CD4-positive, CD25-positive, alpha-beta regulatory T cell (primary cell): Measurements from ENCODE around the gene FKBP5. TPM values are rescaled to one million over a fixed set of nuclear protein-coding genes. Genes with fewer than 3 reads are reported as not detected.

Experiments
- ATAC-seq, 2 donors: fragments of 150-1000 bp; cut with Tn5 transposase; one replicate each; pipeline ENCODE4 v1.10.0; 2021; ENCODE audit warnings: low read depth in 2 of 2, moderate number of reproducible peaks in 2 of 2, moderate library complexity in 1 of 2
- DNase-seq, 3 donors: peaks; one replicate each; pipeline versions ENCODE4 v3.0.0 to v3.0.0-alpha.2; 2012 to 2022; ENCODE audit warnings: mixed read lengths in 1 of 3
- H3K27ac ChIP-seq: one replicate; pipeline ENCODE4 v1.7.0; 2013; ENCODE audit warnings: mild to moderate bottlenecking, low read length; ENCODE audit not compliant: insufficient read depth, poor library complexity, severe bottlenecking
- H3K27me3 ChIP-seq: one replicate; pipeline ENCODE4 v1.7.0; 2013; ENCODE audit warnings: low read length; ENCODE audit not compliant: control insufficient read depth, insufficient read depth
- H3K36me3 ChIP-seq: one replicate; pipeline ENCODE4 v1.7.0; 2013; ENCODE audit warnings: mild to moderate bottlenecking, low read length, moderate library complexity; ENCODE audit not compliant: control insufficient read depth, insufficient read depth
- H3K4me1 ChIP-seq: 2 replicates; pipeline ENCODE4 v1.7.0; 2013; ENCODE audit warnings: mild to moderate bottlenecking, low read length; ENCODE audit not compliant: insufficient read depth, control insufficient read depth, poor library complexity, severe bottlenecking
- H3K4me3 ChIP-seq: one replicate; pipeline ENCODE4 v1.7.0; 2013; ENCODE audit warnings: low read depth, mild to moderate bottlenecking, low read length, moderate library complexity
- H3K9me3 ChIP-seq, 2 experiments: 1 replicate in 1 of 2; 2 replicates in 1 of 2; pipeline ENCODE4 v1.7.0; 2013; ENCODE audit warnings: low read length in 2 of 2, mild to moderate bottlenecking in 1 of 2, moderate library complexity in 1 of 2; ENCODE audit not compliant: control insufficient read depth in 2 of 2
- H3K27ac Mint-ChIP-seq, 3 donors: one replicate each; pipeline ENCODE4 v1.8.0; 2020 to 2022; ENCODE audit warnings: mild to moderate bottlenecking in 3 of 3, mixed read lengths in 3 of 3, moderate library complexity in 2 of 3
- H3K27me3 Mint-ChIP-seq: one replicate; pipeline ENCODE4 v1.8.0; 2022; ENCODE audit warnings: mild to moderate bottlenecking, mixed read lengths
- H3K36me3 Mint-ChIP-seq: one replicate; pipeline ENCODE4 v1.8.0; 2020; ENCODE audit warnings: mixed read lengths
- H3K4me1 Mint-ChIP-seq, 4 donors: one replicate each; pipeline ENCODE4 v1.8.0; 2020 to 2022; ENCODE audit warnings: mixed read lengths in 4 of 4, mild to moderate bottlenecking in 1 of 4
- H3K4me3 Mint-ChIP-seq, 4 donors: one replicate each; pipeline ENCODE4 v1.8.0; 2020 to 2022; ENCODE audit warnings: mild to moderate bottlenecking in 4 of 4, mixed read lengths in 4 of 4, moderate library complexity in 3 of 4
- H3K9me3 Mint-ChIP-seq, 7 donors: one replicate each; pipeline ENCODE4 v1.8.0; 2020 to 2022; ENCODE audit warnings: mixed read lengths in 7 of 7, mild to moderate bottlenecking in 3 of 7, moderate library complexity in 2 of 7
- polyA plus RNA-seq, 4 donors: library from polyadenylated mRNA; unstranded; fragments of 300-500 nt; fragmentation: Illumina TruSeq; gene quantifications; one replicate each; pipeline ENCODE4 v1.2.3, GENCODE V29; 2021
- total RNA-seq: library from RNA; stranded (reverse); gene quantifications from one replicate; pipeline ENCODE4 v1.2.3, GENCODE V29; 2022

Gene FKBP5
- total and polyA plus RNA-seq, 5 donors from 2014 or later = 27.5 to 157 (median 71.0) TPM

GRCh38 chr6:35638679-35639078, 50.0 kb downstream of the FKBP5 start:
- H3K4me1 Mint-ChIP-seq = peaks cover 31 to 72% (median 48%) of the 10 kb centered on the region in 4 donors
- no peak for ATAC-seq
- H3K36me3 Mint-ChIP-seq = peaks cover 36% of the 10 kb centered on the region
- DNase-seq = no peak
- no peaks in the 10 kb centered on the region for H3K9me3 ChIP-seq
- peak overlapping the region in 1 of 4 donors; percentile 76 for H3K4me3 Mint-ChIP-seq
- no peaks in the 10 kb centered on the region for H3K27me3 Mint-ChIP-seq
- H3K9me3 Mint-ChIP-seq = no peaks in the 10 kb centered on the region
- peaks cover 43% of the 10 kb centered on the region for H3K36me3 ChIP-seq
- no peak overlapping the region for H3K27ac ChIP-seq
- peaks cover 22% of the 10 kb centered on the region for H3K4me1 ChIP-seq
- H3K27ac Mint-ChIP-seq = peak overlapping the region in 2 of 3 donors; percentile 42 to 76
- no peaks in the 10 kb centered on the region for H3K27me3 ChIP-seq
- H3K4me3 ChIP-seq = no peak overlapping the region

- Histone ChIP-seq H3K27me3 (no peaks in the 10 kb centered on the region), H3K36me3 (peaks cover 46% of the 10 kb centered on the region), H3K4me1 (peaks cover 22% of the 10 kb centered on the region), H3K27ac (no peak overlapping the region), H3K9me3 (no peaks in the 10 kb centered on the region), H3K4me3 (no peak overlapping the region)
- Mint-ChIP-seq H3K4me1 (peaks cover 33 to 66% (median 45%) of the 10 kb centered on the region in 4 donors), H3K27me3 (no peaks in the 10 kb centered on the region), H3K36me3 (peaks cover 32% of the 10 kb centered on the region), H3K27ac (peak overlapping the region; percentile 15 to 74 (median 38)), H3K4me3 (peak overlapping the region in 1 of 4 donors; percentile 12), H3K9me3 (no peaks in the 10 kb centered on the region)
- ATAC-seq = no peak
- peak in 1 of 3 donors; percentile 64 for DNase-seq
Measured at GRCh38 chr6:35637911-35638310, 50.8 kb downstream of the FKBP5 start.

- H3K9me3 Mint-ChIP-seq = no peaks in the 10 kb centered on the region
- H3K27ac Mint-ChIP-seq = peak overlapping the region; percentile 56 to 85 (median 82)
- H3K9me3 ChIP-seq = no peaks in the 10 kb centered on the region
- H3K36me3 Mint-ChIP-seq = peaks cover 35% of the 10 kb centered on the region
- peak overlapping the region; percentile 5 for H3K27ac ChIP-seq
- H3K27me3 Mint-ChIP-seq = no peaks in the 10 kb centered on the region
- H3K4me3 ChIP-seq = peak overlapping the region; percentile 27
- no peaks in the 10 kb centered on the region for H3K27me3 ChIP-seq
- ATAC-seq (peak; percentile 40 to 43), DNase-seq (peak in 1 of 3 donors; percentile 79)
- H3K4me3 Mint-ChIP-seq = peak overlapping the region in 3 of 4 donors; percentile 24 to 59 (median 41)
- peaks cover 41% of the 10 kb centered on the region for H3K36me3 ChIP-seq
- peaks cover 31 to 65% (median 42%) of the 10 kb centered on the region in 4 donors for H3K4me1 Mint-ChIP-seq
- H3K4me1 ChIP-seq = peaks cover 22% of the 10 kb centered on the region
Measured at GRCh38 chr6:35635601-35636597, 52.8 kb downstream of the FKBP5 start.

- Mint-ChIP-seq H3K4me3 (peak overlapping the region in 2 of 4 donors; percentile 19 to 56), H3K36me3 (peaks cover 37% of the 10 kb centered on the region), H3K27ac (peak overlapping the region in 2 of 3 donors; percentile 59 to 65), H3K9me3 (no peaks in the 10 kb centered on the region), H3K4me1 (peaks cover 28 to 61% (median 38%) of the 10 kb centered on the region in 4 donors), H3K27me3 (no peaks in the 10 kb centered on the region)
- peaks cover 36% of the 10 kb centered on the region for H3K36me3 ChIP-seq
- H3K27ac ChIP-seq = no peak overlapping the region
- ATAC-seq (no peak), DNase-seq (no peak)
- H3K27me3 ChIP-seq = no peaks in the 10 kb centered on the region
- peaks cover 22% of the 10 kb centered on the region for H3K4me1 ChIP-seq
- H3K4me3 ChIP-seq = no peak overlapping the region
- H3K9me3 ChIP-seq = no peaks in the 10 kb centered on the region
Measured at GRCh38 chr6:35634316-35634715, 54.4 kb downstream of the FKBP5 start.

GRCh38 chr6:35633579-35634089, 55.1 kb downstream of the FKBP5 start:
- Mint-ChIP-seq H3K27me3 (no peaks in the 10 kb centered on the region), H3K36me3 (peaks cover 36% of the 10 kb centered on the region), H3K27ac (peak overlapping the region in 1 of 3 donors; percentile 65), H3K9me3 (no peaks in the 10 kb centered on the region), H3K4me1 (peaks cover 27 to 58% (median 36%) of the 10 kb centered on the region in 4 donors), H3K4me3 (peak overlapping the region in 1 of 4 donors; percentile 19)
- DNase-seq (peak in 1 of 3 donors; percentile 39), ATAC-seq (no peak)
- Histone ChIP-seq H3K27me3 (no peaks in the 10 kb centered on the region), H3K9me3 (no peaks in the 10 kb centered on the region), H3K4me3 (no peak overlapping the region), H3K4me1 (peaks cover 20% of the 10 kb centered on the region), H3K36me3 (peaks cover 34% of the 10 kb centered on the region), H3K27ac (no peak overlapping the region)

GRCh38 chr6:35629876-35630378, 58.8 kb downstream of the FKBP5 start:
- H3K36me3 Mint-ChIP-seq = peaks cover 30% of the 10 kb centered on the region
- Histone ChIP-seq H3K9me3 (no peaks in the 10 kb centered on the region), H3K36me3 (peaks cover 22% of the 10 kb centered on the region), H3K4me3 (no peak overlapping the region), H3K4me1 (peaks cover 7% of the 10 kb centered on the region), H3K27me3 (no peaks in the 10 kb centered on the region), H3K27ac (no peak overlapping the region)
- ATAC-seq = no peak
- peak overlapping the region in 1 of 3 donors; percentile 70 for H3K27ac Mint-ChIP-seq
- no peaks in the 10 kb centered on the region for H3K9me3 Mint-ChIP-seq
- H3K27me3 Mint-ChIP-seq = no peaks in the 10 kb centered on the region
- no peak overlapping the region for H3K4me3 Mint-ChIP-seq
- DNase-seq = no peak
- H3K4me1 Mint-ChIP-seq = peaks cover 10 to 29% (median 14%) of the 10 kb centered on the region in 4 donors

- Histone ChIP-seq H3K27ac (no peak overlapping the region), H3K9me3 (no peaks in the 10 kb centered on the region), H3K36me3 (peaks cover 28% of the 10 kb centered on the region), H3K27me3 (no peaks in the 10 kb centered on the region), H3K4me3 (no peak overlapping the region), H3K4me1 (peaks cover 7% of the 10 kb centered on the region)
- Mint-ChIP-seq H3K4me1 (peaks cover 6 to 39% (median 23%) of the 10 kb centered on the region in 4 donors), H3K27ac (peak overlapping the region in 2 of 3 donors; percentile 24 to 79), H3K36me3 (peaks cover 25% of the 10 kb centered on the region), H3K27me3 (no peaks in the 10 kb centered on the region), H3K4me3 (no peak overlapping the region), H3K9me3 (no peaks in the 10 kb centered on the region)
- no peak for DNase-seq
- ATAC-seq = no peak
Measured at GRCh38 chr6:35626401-35626800, 62.3 kb downstream of the FKBP5 start.
